Progenitor cell of endocrine pancreas (in vitro differentiated cells): ENCODE results near the gene ATPAF1. TPM values are rescaled to one million over a fixed set of nuclear protein-coding genes. Genes with fewer than 3 reads are reported as not detected.

Experiments
- DNase-seq: peaks from one replicate; pipeline ENCODE4 v3.0.0; 2021; ENCODE audit warnings: low spot score; ENCODE audit not compliant: unreplicated experiment
- H3K27ac Mint-ChIP-seq: 2 replicates; pipeline ENCODE4 v1.8.0; 2021; ENCODE audit warnings: mild to moderate bottlenecking, moderate library complexity, mixed read lengths
- H3K27me3 Mint-ChIP-seq: 2 replicates; pipeline ENCODE4 v1.8.0; 2021; ENCODE audit warnings: mixed read lengths
- H3K36me3 Mint-ChIP-seq: 2 replicates; pipeline ENCODE4 v1.8.0; 2022; ENCODE audit warnings: mixed read lengths; ENCODE audit not compliant: insufficient read depth
- H3K4me1 Mint-ChIP-seq: 2 replicates; pipeline ENCODE4 v1.8.0; 2021; ENCODE audit warnings: low read depth, mixed read lengths
- H3K4me3 Mint-ChIP-seq: 2 replicates; pipeline ENCODE4 v1.8.0; 2021; ENCODE audit warnings: low read depth, mild to moderate bottlenecking, moderate library complexity, mixed read lengths
- H3K9me3 Mint-ChIP-seq: 2 replicates; pipeline ENCODE4 v1.8.0; 2021; ENCODE audit warnings: low read depth, mixed read lengths
- CTCF ChIP-seq: fragments of 200-600 bp; sonication (generic); IDR thresholded peaks from one replicate; pipeline ENCODE4 v1.5.0; 2021; ENCODE audit warnings: antibody characterized with exemption, mild to moderate bottlenecking; ENCODE audit not compliant: unreplicated experiment
- total RNA-seq: library from RNA; stranded (reverse); gene quantifications from 2 replicates; pipeline ENCODE4 v1.2.1, GENCODE V29; 2021

The ATPAF1 gene
- total RNA-seq, 1 donor from 2014 or later: 52.7 TPM

DNA sequence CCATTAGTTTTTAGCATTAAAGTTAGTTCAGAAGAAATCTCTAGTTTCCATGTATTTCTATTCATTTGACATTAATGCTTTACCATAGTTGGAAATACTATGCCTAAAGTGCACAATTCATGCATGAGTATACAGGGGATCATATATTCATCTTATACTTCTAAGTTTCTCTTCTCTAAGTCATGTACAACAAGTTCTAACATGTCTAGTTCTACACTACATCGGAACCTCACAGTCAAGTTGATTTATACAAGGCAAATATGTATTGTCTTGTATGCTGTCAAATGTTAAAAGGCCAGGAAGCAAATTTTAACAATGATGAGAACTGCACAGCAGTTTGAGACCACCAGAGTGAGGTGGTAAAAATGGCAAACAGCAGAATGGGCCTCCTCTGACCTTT is 28.6 kb downstream of the ATPAF1 start:
- DNase-seq: no peak
- H3K4me1 Mint-ChIP-seq: peaks cover 14% of the 10 kb centered on the region
- TF ChIP-seq CTCF: no peak
- H3K27me3 Mint-ChIP-seq: no peaks in the 10 kb centered on the region
- H3K4me3 Mint-ChIP-seq: no peak overlapping the region
- no peak overlapping the region for H3K27ac Mint-ChIP-seq
- peaks cover 18% of the 10 kb centered on the region for H3K36me3 Mint-ChIP-seq
- no peaks in the 10 kb centered on the region for H3K9me3 Mint-ChIP-seq

DNA sequence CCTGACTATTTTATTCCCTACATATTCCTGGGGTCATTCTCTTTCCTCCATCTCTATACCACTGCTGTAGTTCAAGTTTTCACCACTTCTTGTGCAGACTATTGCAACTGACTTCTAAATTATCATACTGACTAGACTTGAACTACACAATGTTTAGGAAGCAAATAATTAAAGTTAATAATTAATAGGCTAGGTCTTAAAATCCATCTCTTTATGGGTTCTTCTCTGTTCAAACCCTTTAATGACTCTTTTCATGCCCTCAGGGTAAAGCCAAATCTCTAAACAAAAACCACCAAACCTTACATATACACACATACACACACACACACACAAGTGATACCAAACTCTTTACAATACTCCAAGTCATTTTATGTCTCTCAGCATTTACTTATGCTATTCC is 29.2 kb downstream of the ATPAF1 start:
- Mint-ChIP-seq H3K9me3 (no peaks in the 10 kb centered on the region), H3K4me3 (no peak overlapping the region), H3K4me1 (peaks cover 14% of the 10 kb centered on the region), H3K36me3 (peaks cover 18% of the 10 kb centered on the region), H3K27me3 (no peaks in the 10 kb centered on the region), H3K27ac (no peak overlapping the region)
- no peak for DNase-seq
- no peak for TF ChIP-seq CTCF

- Mint-ChIP-seq H3K27me3 (no peaks in the 10 kb centered on the region), H3K36me3 (peaks cover 24% of the 10 kb centered on the region), H3K27ac (no peak overlapping the region), H3K9me3 (no peaks in the 10 kb centered on the region), H3K4me3 (no peak overlapping the region), H3K4me1 (peaks cover 14% of the 10 kb centered on the region)
- TF ChIP-seq CTCF: no peak
- no peak for DNase-seq
Measured at GRCh38 chr1:46637444-46638083, 30.6 kb downstream of the ATPAF1 start.

DNA sequence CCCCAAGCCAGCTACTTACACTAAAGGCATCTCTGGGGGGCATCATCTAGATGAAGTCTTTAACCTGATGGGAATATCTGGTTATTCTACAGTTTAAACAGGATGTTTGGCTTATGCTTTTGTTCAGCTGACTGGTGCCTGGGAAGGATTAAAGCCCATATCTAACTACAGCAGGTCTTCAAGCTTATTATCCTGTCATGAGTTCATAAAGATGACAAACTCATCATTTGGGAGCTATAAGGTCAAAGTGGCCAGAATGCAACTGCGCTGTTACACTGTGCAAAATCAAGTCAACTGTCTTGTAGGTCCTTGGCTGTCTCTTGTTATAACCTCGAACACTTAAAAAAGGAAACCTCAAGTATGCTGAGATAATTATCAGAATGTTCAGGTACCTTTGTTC is 33.0 kb downstream of the ATPAF1 start:
- no peak overlapping the region for H3K4me3 Mint-ChIP-seq
- TF ChIP-seq CTCF: no peak
- peaks cover 14% of the 10 kb centered on the region for H3K4me1 Mint-ChIP-seq
- no peaks in the 10 kb centered on the region for H3K9me3 Mint-ChIP-seq
- peaks cover 18% of the 10 kb centered on the region for H3K36me3 Mint-ChIP-seq
- H3K27me3 Mint-ChIP-seq: no peaks in the 10 kb centered on the region
- DNase-seq: no peak
- H3K27ac Mint-ChIP-seq: no peak overlapping the region

- no peak for TF ChIP-seq CTCF
- no peak for DNase-seq
- H3K4me1 Mint-ChIP-seq: no peaks in the 10 kb centered on the region
- peaks cover 12% of the 10 kb centered on the region for H3K36me3 Mint-ChIP-seq
- no peaks in the 10 kb centered on the region for H3K27me3 Mint-ChIP-seq
- H3K27ac Mint-ChIP-seq: no peak overlapping the region
- no peak overlapping the region for H3K4me3 Mint-ChIP-seq
- no peaks in the 10 kb centered on the region for H3K9me3 Mint-ChIP-seq
Measured at GRCh38 chr1:46630719-46631118, 37.4 kb downstream of the ATPAF1 start.
